Activated CD4-positive, alpha-beta T cell treated with anti-CD3 and anti-CD28 coated beads for 36 hours (primary cell): ENCODE results near the gene AGO4. TPM values are rescaled to one million over a fixed set of nuclear protein-coding genes. Genes with fewer than 3 reads are reported as not detected.

ENCODE experiments used
- ATAC-seq: fragments of 200-7000 bp; cut with Tn5 transposase; one replicate; pipeline ENCODE4 v1.10.0; 2021; ENCODE audit warnings: mild to moderate bottlenecking, moderate library complexity
- CTCF ChIA-PET: fragments of 350-600 bp; sonication (Branson Sonifier 250); formaldehyde crosslinking; loops from one replicate; lab custom pipeline; 2021; ENCODE audit warnings: antibody characterized with exemption; lab: Charles Lee
- POLR2A ChIA-PET: fragments of 350-600 bp; sonication (Branson Sonifier 250); formaldehyde crosslinking; loops from one replicate; lab custom pipeline; 2021; ENCODE audit warnings: antibody characterized with exemption, inconsistent platforms; lab: Charles Lee
- DNase-seq: peaks from one replicate; pipeline ENCODE4 v3.0.0-alpha.2; 2020
- H3K27ac Mint-ChIP-seq: one replicate; pipeline ENCODE4 v1.8.0; 2021; ENCODE audit warnings: mixed read lengths
- H3K27me3 Mint-ChIP-seq: one replicate; pipeline ENCODE4 v1.8.0; 2021; ENCODE audit warnings: mixed read lengths
- H3K36me3 Mint-ChIP-seq: one replicate; pipeline ENCODE4 v1.8.0; 2021; ENCODE audit warnings: low read depth, mixed read lengths
- H3K4me1 Mint-ChIP-seq: one replicate; pipeline ENCODE4 v1.8.0; 2021; ENCODE audit warnings: mixed read lengths
- H3K4me3 Mint-ChIP-seq: one replicate; pipeline ENCODE4 v1.8.0; 2021; ENCODE audit warnings: mild to moderate bottlenecking, moderate library complexity, mixed read lengths
- H3K9me3 Mint-ChIP-seq: one replicate; pipeline ENCODE4 v1.8.0; 2021; ENCODE audit warnings: low read depth, mixed read lengths
- intact Hi-C, 2 experiments: fragments of 100-400 bp; cut with DNase I in 1 of 2; cut with micrococcal nuclease in 1 of 2; formaldehyde crosslinking; loops; one replicate each; pipeline versions ENCODE4 v1.14.2 to v1.15.1; 2022 to 2024; cut with DNase I, micrococcal nuclease
- total RNA-seq, 2 experiments: library from RNA; stranded (reverse); gene quantifications; one replicate each; pipeline ENCODE4 v1.2.3, GENCODE V29; 2021

AGO4 gene
- total RNA-seq, 2 experiments from 2014 or later, result 4.1 to 10.1 TPM

- ChIA-PET POLR2A (no interaction called here), CTCF (interaction anchor here (1.2 kb wide), 1 partner anchor 33 kb away, joined by 4 read pairs; the partner anchor contains the start of gene AGO1)
- Mint-ChIP-seq H3K4me3 (no peak overlapping the region), H3K9me3 (no peaks in the 10 kb centered on the region), H3K27ac (no peak overlapping the region), H3K4me1 (no peaks in the 10 kb centered on the region), H3K36me3 (peaks cover 5% of the 10 kb centered on the region), H3K27me3 (no peaks in the 10 kb centered on the region)
- no peak for DNase-seq
- no peak for ATAC-seq
- intact Hi-C loops, result no loop called here
Measured at GRCh38 chr1:35850051-35850450, 42.2 kb downstream of the AGO4 start.

DNA sequence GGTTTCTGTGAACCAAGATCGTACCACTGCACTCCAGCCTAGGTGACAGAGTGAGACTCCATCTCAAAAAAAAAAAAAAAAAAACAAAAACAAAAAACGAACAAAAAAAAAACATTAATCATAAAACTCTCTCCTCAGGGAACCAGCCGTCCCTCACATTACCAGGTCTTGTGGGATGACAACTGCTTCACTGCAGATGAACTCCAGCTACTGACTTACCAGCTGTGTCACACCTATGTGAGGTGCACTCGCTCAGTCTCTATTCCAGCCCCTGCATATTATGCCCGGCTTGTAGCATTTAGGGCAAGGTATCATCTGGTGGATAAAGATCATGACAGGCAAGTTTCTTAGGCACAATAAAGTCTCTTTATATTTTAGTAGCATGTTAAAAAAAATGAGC lies 42.9 kb downstream of the AGO4 start:
- ATAC-seq, result no peak
- CTCF ChIA-PET, result interaction anchor here (0.6 to 1.2 kb wide), 2 partner anchors 32 to 228 kb away, joined by 4 read pairs; partner anchors contain the start of gene AGO1
- Mint-ChIP-seq H3K4me3 (no peak overlapping the region), H3K4me1 (no peaks in the 10 kb centered on the region), H3K27ac (no peak overlapping the region), H3K36me3 (peaks cover 5% of the 10 kb centered on the region), H3K9me3 (no peaks in the 10 kb centered on the region), H3K27me3 (no peaks in the 10 kb centered on the region)
- DNase-seq, result no peak
- POLR2A ChIA-PET, result no interaction called here
- intact Hi-C loops, result no loop called here

- H3K36me3 Mint-ChIP-seq, result peaks cover 5% of the 10 kb centered on the region
- H3K9me3 Mint-ChIP-seq, result no peaks in the 10 kb centered on the region
- POLR2A ChIA-PET, result no interaction called here
- intact Hi-C loops, result no loop called here
- H3K4me1 Mint-ChIP-seq, result no peaks in the 10 kb centered on the region
- no peak for ATAC-seq
- H3K27me3 Mint-ChIP-seq, result no peaks in the 10 kb centered on the region
- no peak for DNase-seq
- no peak overlapping the region for H3K4me3 Mint-ChIP-seq
- CTCF ChIA-PET, result interaction anchor here (0.6 to 1.2 kb wide), 2 partner anchors 32 to 228 kb away, joined by 4 read pairs; partner anchors contain the start of gene AGO1
- H3K27ac Mint-ChIP-seq, result no peak overlapping the region
Measured at GRCh38 chr1:35851132-35851869, 43.5 kb downstream of the AGO4 start.

DNA sequence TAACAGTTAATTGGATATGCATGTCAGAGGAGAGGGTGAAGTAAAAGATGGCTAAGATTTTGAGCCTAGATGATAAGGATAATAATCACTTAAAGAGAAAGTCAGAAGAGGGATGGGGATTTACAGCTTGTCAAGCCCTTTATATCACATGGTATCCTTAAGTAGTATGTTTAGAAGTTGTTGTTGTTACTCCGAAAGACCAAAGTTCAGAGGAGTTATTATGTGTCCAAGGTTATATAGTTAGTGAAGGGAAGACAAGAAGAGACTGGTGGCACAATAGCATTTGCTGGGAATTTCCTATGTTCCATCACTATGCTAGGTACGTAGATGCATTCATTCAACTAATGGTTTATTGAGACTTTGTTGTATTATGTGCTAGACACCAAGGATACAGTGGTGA lies 44.4 kb downstream of the AGO4 start:
- Mint-ChIP-seq H3K9me3 (no peaks in the 10 kb centered on the region), H3K36me3 (peaks cover 5% of the 10 kb centered on the region), H3K4me3 (no peak overlapping the region), H3K4me1 (no peaks in the 10 kb centered on the region), H3K27me3 (no peaks in the 10 kb centered on the region), H3K27ac (no peak overlapping the region)
- CTCF ChIA-PET, result no interaction called here
- POLR2A ChIA-PET, result no interaction called here
- DNase-seq (no peak), ATAC-seq (no peak)
- intact Hi-C loops, result no loop called here

GRCh38 chr1:35854989-35855700 lies 47.3 kb downstream of the AGO4 start:
- Mint-ChIP-seq H3K9me3 (no peaks in the 10 kb centered on the region), H3K27me3 (no peaks in the 10 kb centered on the region), H3K36me3 (peaks cover 5% of the 10 kb centered on the region), H3K4me3 (no peak overlapping the region), H3K27ac (no peak overlapping the region), H3K4me1 (no peaks in the 10 kb centered on the region)
- ATAC-seq (no peak), DNase-seq (peak; percentile 6)
- intact Hi-C loops, result no loop called here
- CTCF ChIA-PET, result no interaction called here
- POLR2A ChIA-PET, result no interaction called here

- Mint-ChIP-seq H3K27ac (no peak overlapping the region), H3K27me3 (no peaks in the 10 kb centered on the region), H3K4me1 (no peaks in the 10 kb centered on the region), H3K9me3 (no peaks in the 10 kb centered on the region), H3K4me3 (no peak overlapping the region), H3K36me3 (peaks cover 3% of the 10 kb centered on the region)
- POLR2A ChIA-PET, result no interaction called here
- ATAC-seq, result no peak
- DNase-seq, result no peak
- CTCF ChIA-PET, result no interaction called here
- intact Hi-C loops, result no loop called here
Measured at GRCh38 chr1:35856964-35857363, 49.1 kb downstream of the AGO4 start.

GRCh38 chr1:35857830-35858229 lies 50.0 kb downstream of the AGO4 start:
- DNase-seq, result no peak
- ChIA-PET POLR2A (no interaction called here), CTCF (no interaction called here)

GRCh38 chr1:35860696-35861095 lies 52.9 kb downstream of the AGO4 start:
- DNase-seq (no peak), ATAC-seq (no peak)
- CTCF ChIA-PET, result interaction anchor here (1.0 kb wide), 1 partner anchor 659 kb away, joined by 3 read pairs; no protein-coding TSS in a partner anchor
- no peak overlapping the region for H3K27ac Mint-ChIP-seq
- intact Hi-C loops, result no loop called here
- H3K36me3 Mint-ChIP-seq, result no peaks in the 10 kb centered on the region
- H3K9me3 Mint-ChIP-seq, result no peaks in the 10 kb centered on the region
- POLR2A ChIA-PET, result no interaction called here
- H3K4me3 Mint-ChIP-seq, result no peak overlapping the region
- no peaks in the 10 kb centered on the region for H3K27me3 Mint-ChIP-seq
- no peaks in the 10 kb centered on the region for H3K4me1 Mint-ChIP-seq

More at GRCh38 chr1:35857830-35858229, 50.0 kb downstream of the AGO4 start:
- Mint-ChIP-seq H3K9me3 (no peaks in the 10 kb centered on the region), H3K36me3 (peaks cover 3% of the 10 kb centered on the region), H3K4me3 (no peak overlapping the region), H3K4me1 (no peaks in the 10 kb centered on the region), H3K27me3 (no peaks in the 10 kb centered on the region), H3K27ac (no peak overlapping the region)
- intact Hi-C loops, result no loop called here
- ATAC-seq, result no peak

- Mint-ChIP-seq H3K27ac (no peak overlapping the region), H3K36me3 (no peaks in the 10 kb centered on the region), H3K4me3 (no peak overlapping the region), H3K4me1 (no peaks in the 10 kb centered on the region), H3K27me3 (no peaks in the 10 kb centered on the region), H3K9me3 (no peaks in the 10 kb centered on the region)
- no peak for ATAC-seq
- intact Hi-C loops, result no loop called here
- CTCF ChIA-PET, result no interaction called here
- DNase-seq, result no peak
- POLR2A ChIA-PET, result interaction anchor here (0.6 kb wide), 1 partner anchor 114 kb away, joined by 8 read pairs; no protein-coding TSS in a partner anchor
Measured at GRCh38 chr1:35863136-35863535, 55.3 kb downstream of the AGO4 start.

DNA sequence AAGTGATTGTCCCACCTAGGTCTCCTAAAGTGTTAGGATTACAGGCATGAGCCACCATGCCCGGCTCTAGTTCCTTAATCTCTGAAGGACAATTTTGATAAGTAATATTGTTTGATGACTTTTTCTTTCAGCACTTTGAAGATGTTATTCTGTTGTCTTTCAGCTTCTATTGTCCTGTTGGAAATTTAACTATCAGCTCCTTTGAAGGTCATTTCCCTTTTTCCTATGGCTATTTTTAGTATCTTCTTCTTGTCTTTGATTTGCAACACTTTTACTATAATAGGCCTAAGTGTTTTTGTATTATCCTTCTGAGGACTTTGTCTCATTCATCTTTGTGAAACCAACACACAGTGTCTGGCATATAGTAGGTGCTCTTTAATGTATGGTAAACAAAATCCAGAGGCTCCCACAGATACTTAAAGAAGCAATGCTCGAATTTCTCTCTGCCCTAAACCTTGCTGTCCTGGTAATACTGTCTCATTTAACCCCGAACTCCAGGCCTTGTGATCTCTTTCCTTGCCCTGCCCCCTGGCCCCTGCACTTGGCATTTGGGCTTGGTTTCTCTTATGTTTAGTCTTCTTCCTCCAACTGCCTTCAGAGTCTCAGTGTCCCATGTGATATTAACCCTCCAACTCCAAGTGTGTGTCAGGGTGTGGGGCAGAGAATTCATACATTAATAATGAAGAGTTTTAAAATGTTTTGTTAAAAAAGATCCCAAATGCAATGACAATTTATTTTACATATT lies 56.2 kb downstream of the AGO4 start:
- ATAC-seq (no peak), DNase-seq (no peak)
- H3K9me3 Mint-ChIP-seq, result no peaks in the 10 kb centered on the region
- H3K4me1 Mint-ChIP-seq, result no peaks in the 10 kb centered on the region
- H3K27ac Mint-ChIP-seq, result no peak overlapping the region
- no peaks in the 10 kb centered on the region for H3K36me3 Mint-ChIP-seq
- intact Hi-C loops, result no loop called here
- POLR2A ChIA-PET, result interaction anchor here (0.6 kb wide), 1 partner anchor 522 kb away, joined by 3 read pairs; no protein-coding TSS in a partner anchor
- no peaks in the 10 kb centered on the region for H3K27me3 Mint-ChIP-seq
- H3K4me3 Mint-ChIP-seq, result no peak overlapping the region
- CTCF ChIA-PET, result no interaction called here

- Mint-ChIP-seq H3K27me3 (no peaks in the 10 kb centered on the region), H3K4me3 (no peak overlapping the region), H3K9me3 (no peaks in the 10 kb centered on the region), H3K4me1 (no peaks in the 10 kb centered on the region), H3K36me3 (no peaks in the 10 kb centered on the region), H3K27ac (no peak overlapping the region)
- ChIA-PET CTCF (no interaction called here), POLR2A (no interaction called here)
- DNase-seq, result no peak
- intact Hi-C loops, result no loop called here
- ATAC-seq, result no peak
Measured at GRCh38 chr1:35864813-35865212, 57.0 kb downstream of the AGO4 start.
